C4-2B (cell line): ENCODE data around the gene SSBP3.

Source experiments
- CTCF ChIP-seq: fragments of 450-650 bp; conservative IDR thresholded peaks from 2 replicates; pipeline ENCODE4 v1.5.1; 2017; ENCODE audit warnings: mild to moderate bottlenecking
- ZFX ChIP-seq: fragments of 450-650 bp; IDR thresholded peaks from 2 replicates; pipeline ENCODE4 v1.6.1; 2017

GRCh38 chr1:54371942-54372275, 34.3 kb downstream of the SSBP3 start:
- TF ChIP-seq CTCF (no peak), ZFX (no peak)
